Neuronal stem cell (in vitro differentiated cells): Measurements from ENCODE around the gene HOXA2.

ENCODE experiments used
- DNase-seq: peaks from one replicate; pipeline ENCODE4 v3.0.0-alpha.2; 2013; ENCODE audit warnings: low spot score
- H2AFZ ChIP-seq: one replicate; pipeline ENCODE4 v1.6.1; 2013; ENCODE audit warnings: mild to moderate bottlenecking, low read length, inconsistent platforms
- H2AK5ac ChIP-seq: 2 replicates; pipeline ENCODE4 v1.6.1; 2013; ENCODE audit warnings: low read depth, mild to moderate bottlenecking, inconsistent platforms, low read length, moderate library complexity, mixed read lengths
- H2BK120ac ChIP-seq: 2 replicates; pipeline ENCODE4 v1.6.1; 2013; ENCODE audit warnings: low read depth, mild to moderate bottlenecking, inconsistent platforms, low read length, moderate library complexity, mixed read lengths
- H2BK12ac ChIP-seq: one replicate; pipeline ENCODE4 v1.6.1; 2013; ENCODE audit warnings: low read length, inconsistent platforms
- H2BK15ac ChIP-seq: 2 replicates; pipeline ENCODE4 v1.6.1; 2013; ENCODE audit warnings: mild to moderate bottlenecking, low read length, inconsistent platforms, mixed read lengths
- H2BK5ac ChIP-seq: one replicate; pipeline ENCODE4 v1.6.1; 2013; ENCODE audit warnings: inconsistent platforms, mild to moderate bottlenecking, low read length, moderate library complexity
- H3K14ac ChIP-seq: one replicate; pipeline ENCODE4 v1.6.1; 2013; ENCODE audit warnings: low read length, inconsistent platforms
- H3K18ac ChIP-seq: 2 replicates; pipeline ENCODE4 v1.6.1; 2013; ENCODE audit warnings: low read length, inconsistent platforms
- H3K23ac ChIP-seq: 2 replicates; pipeline ENCODE4 v1.6.1; 2013; ENCODE audit warnings: low read depth, mild to moderate bottlenecking, mixed read lengths, low read length, inconsistent platforms; ENCODE audit not compliant: poor library complexity
- H3K27ac ChIP-seq: replicated peaks from 3 replicates; pipeline ENCODE4 v1.5.1; 2013; ENCODE audit warnings: low read length, inconsistent platforms
- H3K27me3 ChIP-seq, 3 experiments: 2 replicates each; pipeline ENCODE4 v1.6.1; 2013; ENCODE audit warnings: low read length in 3 of 3, mild to moderate bottlenecking in 2 of 3, inconsistent platforms in 1 of 3, low read depth in 1 of 3, mixed read lengths in 1 of 3, moderate library complexity in 1 of 3; ENCODE audit not compliant: control insufficient read depth in 3 of 3, insufficient read depth in 3 of 3
- H3K36me3 ChIP-seq, 2 donors: replicated peaks in 1 of 2; 2 replicates each; pipeline ENCODE4 v1.6.1; 2013; ENCODE audit warnings: low read length in 2 of 2; ENCODE audit not compliant: control insufficient read depth in 2 of 2, insufficient read depth in 2 of 2
- H3K4ac ChIP-seq: 2 replicates; pipeline ENCODE4 v1.6.1; 2013; ENCODE audit warnings: inconsistent platforms, mild to moderate bottlenecking, low read length, moderate library complexity
- H3K4me1 ChIP-seq, 2 donors: 1 replicate in 1 of 2; 2 replicates in 1 of 2; pipeline ENCODE4 v1.6.1; 2013; ENCODE audit warnings: low read length in 2 of 2, low read depth in 1 of 2; ENCODE audit not compliant: control insufficient read depth in 2 of 2, insufficient read depth in 1 of 2
- H3K4me2 ChIP-seq: one replicate; pipeline ENCODE4 v1.6.1; 2013; ENCODE audit warnings: mild to moderate bottlenecking, low read length, inconsistent platforms; ENCODE audit not compliant: insufficient read depth, poor library complexity, severe bottlenecking
- H3K4me3 ChIP-seq, 2 donors: 2 replicates each; pipeline ENCODE4 v1.5.1; 2013; ENCODE audit warnings: low read length in 2 of 2, mild to moderate bottlenecking in 2 of 2, inconsistent platforms in 1 of 2, moderate library complexity in 1 of 2
- H3K79me1 ChIP-seq: one replicate; pipeline ENCODE4 v1.6.1; 2013; ENCODE audit warnings: low read depth, mild to moderate bottlenecking, inconsistent platforms, low read length, moderate library complexity
- H3K9ac ChIP-seq: one replicate; pipeline ENCODE4 v1.6.1; 2013; ENCODE audit warnings: mild to moderate bottlenecking, low read depth, low read length, inconsistent platforms; ENCODE audit not compliant: poor library complexity
- H3K9me3 ChIP-seq, 2 donors: replicated peaks in 1 of 2; 2 replicates each; pipeline versions ENCODE3 to v1.6.1; 2013; ENCODE audit warnings: low read length in 2 of 2, mild to moderate bottlenecking in 2 of 2, inconsistent platforms in 1 of 2, low read depth in 1 of 2, mixed read lengths in 1 of 2, moderate library complexity in 1 of 2; ENCODE audit not compliant: control insufficient read depth in 2 of 2, insufficient read depth in 1 of 2
- H4K8ac ChIP-seq: one replicate; pipeline ENCODE4 v1.6.1; 2013; ENCODE audit warnings: low read depth, mild to moderate bottlenecking, inconsistent platforms, low read length, moderate library complexity
- H4K91ac ChIP-seq: one replicate; pipeline ENCODE4 v1.6.1; 2013; ENCODE audit warnings: low read length, low read depth, mild to moderate bottlenecking, inconsistent platforms; ENCODE audit not compliant: poor library complexity
- WGBS, 2 donors: extraction: QIAGEN DNeasy Blood & Tissue Kit; methylation state at CpG; one replicate each; pipeline ENCODE4 v1.1.7; 2013; ENCODE audit warnings: missing lambda C conversion rate in 2 of 2, mixed read lengths in 1 of 2; ENCODE audit not compliant: insufficient read length in 2 of 2, insufficient replicate concordance in 1 of 2; ENCODE audit errors: extremely low coverage in 2 of 2; 5-methylcytosine and 5-hydroxymethylcytosine counted together

Gene HOXA2

DNA sequence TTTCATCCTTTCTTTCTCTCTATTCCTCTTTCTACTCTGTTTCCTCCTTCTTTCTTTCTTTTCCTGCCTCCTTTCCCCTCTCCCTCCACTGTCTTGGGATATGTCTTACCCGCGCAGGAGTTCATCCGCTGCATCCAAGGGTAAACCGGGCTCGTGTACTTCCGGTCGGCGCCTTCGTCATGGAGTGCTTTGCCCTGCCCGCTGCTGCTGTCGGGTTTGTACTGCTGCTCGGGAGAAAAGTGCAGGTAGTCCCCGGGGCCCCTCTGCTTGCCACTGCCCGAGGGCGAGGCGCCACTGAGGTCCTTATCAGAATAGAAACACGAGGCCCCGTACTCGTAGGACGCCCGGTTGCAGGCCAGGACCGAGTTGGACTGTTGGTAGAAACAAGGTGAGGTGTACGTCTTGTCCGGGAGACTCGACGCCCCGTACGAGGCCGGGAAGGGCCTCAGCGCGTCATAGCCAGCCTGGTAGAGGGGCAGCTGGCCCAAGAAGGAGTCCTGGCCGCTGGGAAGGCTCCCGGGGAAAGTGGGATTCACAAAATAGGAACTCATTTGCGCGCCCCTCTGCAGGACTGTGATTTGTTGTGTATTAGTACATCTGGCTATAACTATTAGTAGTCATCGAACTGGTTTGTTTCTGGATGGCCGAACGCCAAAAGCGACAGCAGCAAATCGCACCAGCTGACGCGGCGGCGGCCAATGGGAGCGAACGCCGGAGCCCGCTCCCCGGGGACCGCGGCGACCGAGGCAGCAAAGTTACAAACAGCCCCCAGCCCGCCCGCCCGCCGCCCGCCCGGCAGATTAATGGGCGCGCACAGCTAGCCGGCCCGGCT is 44.9 kb upstream of the HOXA2 start, which contains the start of gene HOXA6:
HOXA6 (minus strand) TSS at position 576 of the 832 bp plus-strand sequence; CDS start at position 551, 25 bp downstream.
- Histone ChIP-seq H3K27me3 (peaks cover 72 to 99% (median 99%) of the 10 kb centered on the region in 3 experiments), H3K9me3 (peaks cover 3 to 28% of the 10 kb centered on the region in 2 donors), H3K4me2 (no peak within 1 kb of the TSS), H3K23ac (no peak within 1 kb of the TSS), H3K79me1 (no peaks in the 10 kb centered on the region), H3K4me3 (no peak within 1 kb of the TSS), H2AFZ (peak within 1 kb of the TSS; percentile 66), H3K4ac (no peak within 1 kb of the TSS), H3K9ac (no peak within 1 kb of the TSS), H2BK15ac (no peak within 1 kb of the TSS), H4K91ac (no peak within 1 kb of the TSS), H3K14ac (peak within 1 kb of the TSS; percentile 44), H4K8ac (peak within 1 kb of the TSS; percentile 1), H3K27ac (no peak within 1 kb of the TSS), H3K4me1 (no peaks in the 10 kb centered on the region), H2BK5ac (no peak within 1 kb of the TSS), H2AK5ac (no peak within 1 kb of the TSS), H2BK12ac (no peak within 1 kb of the TSS), H2BK120ac (no peak within 1 kb of the TSS), H3K18ac (no peak within 1 kb of the TSS), H3K36me3 (no peaks in the 10 kb centered on the region)
- WGBS, 2 donors: no CpG with 5 or more reads among the region's 63 CpGs
- DNase-seq: no peak

DNA sequence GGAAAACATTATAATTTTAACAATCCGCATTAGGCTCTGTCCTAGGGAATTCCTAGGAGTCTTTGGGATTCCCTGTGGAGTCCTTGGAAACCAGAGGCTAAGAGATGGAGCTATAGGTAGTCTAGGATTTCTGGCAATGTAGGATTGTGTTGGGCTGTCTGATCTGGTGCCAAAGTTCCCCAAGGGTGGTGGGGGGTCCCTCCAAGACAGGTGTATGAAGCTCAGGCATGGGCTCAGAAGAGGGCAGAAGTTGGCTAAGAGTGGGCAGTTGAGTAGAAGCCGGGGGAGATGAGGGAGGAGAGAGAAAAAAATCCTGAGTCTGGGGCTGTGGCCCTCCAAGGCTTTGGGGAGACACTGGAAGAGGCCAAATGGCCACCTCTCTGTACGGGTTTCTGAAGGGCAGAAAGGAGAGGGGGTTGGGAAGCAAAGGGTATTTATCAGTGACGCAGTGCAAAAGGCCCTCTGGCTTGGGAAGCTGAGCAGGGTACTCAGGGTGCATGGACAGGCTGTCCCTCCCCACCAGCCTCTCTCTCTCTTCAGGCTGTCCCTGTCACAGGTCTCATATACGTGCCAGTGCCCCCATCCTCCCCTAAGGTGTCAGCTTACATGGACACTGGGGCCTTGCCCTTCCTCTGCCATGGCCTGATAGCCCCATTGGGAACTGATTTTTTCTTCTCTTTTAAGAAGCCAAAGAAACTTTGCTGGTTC is 44.2 kb upstream of the HOXA2 start:
- Histone ChIP-seq H2AK5ac (no peak overlapping the region), H3K4me1 (no peaks in the 10 kb centered on the region), H3K79me1 (no peaks in the 10 kb centered on the region), H2BK12ac (no peak overlapping the region), H3K9ac (no peak overlapping the region), H3K14ac (peak overlapping the region; percentile 31), H3K27ac (no peak overlapping the region), H3K27me3 (peaks cover 72 to 99% (median 99%) of the 10 kb centered on the region in 3 experiments), H2BK15ac (no peak overlapping the region), H2AFZ (no peak overlapping the region), H3K23ac (no peak overlapping the region), H4K91ac (no peak overlapping the region), H3K9me3 (peaks cover 3 to 26% of the 10 kb centered on the region in 2 donors), H3K4me3 (no peak overlapping the region), H3K36me3 (no peaks in the 10 kb centered on the region), H3K18ac (no peak overlapping the region), H2BK120ac (no peak overlapping the region), H3K4me2 (no peak overlapping the region), H3K4ac (no peak overlapping the region), H4K8ac (no peak overlapping the region), H2BK5ac (no peak overlapping the region)
- DNase-seq: no peak
- WGBS, 2 donors: no CpG with 5 or more reads among the region's 5 CpGs

DNA sequence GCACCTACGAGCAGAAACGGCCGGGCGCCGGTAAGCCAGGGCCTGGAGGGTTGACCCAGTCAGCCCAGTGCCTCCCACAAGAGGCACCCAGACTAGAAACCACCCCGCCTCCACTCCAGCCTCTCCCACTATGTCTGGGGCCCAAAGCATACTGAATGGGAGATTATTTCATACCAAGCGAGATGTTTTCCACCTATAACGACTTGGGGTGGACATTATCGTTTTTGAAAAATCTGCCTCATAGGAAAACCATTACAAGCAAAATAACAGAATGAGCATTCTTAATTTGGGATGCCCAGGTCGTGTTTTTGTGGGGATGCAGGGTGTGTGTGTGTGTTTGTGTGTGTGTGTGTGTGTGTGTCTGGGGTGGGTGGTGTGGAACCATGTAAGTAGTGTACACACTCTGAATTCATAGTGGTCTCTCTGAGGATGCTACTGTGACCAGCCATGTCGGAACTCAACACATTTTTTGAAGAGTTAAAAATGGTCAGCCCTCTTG is 43.5 kb upstream of the HOXA2 start:
- no CpG with 5 or more reads among the region's 11 CpGs for WGBS, 2 donors

More for the DNA sequence above, 43.5 kb upstream of the HOXA2 start:
- Histone ChIP-seq H3K36me3 (no peaks in the 10 kb centered on the region), H2BK12ac (no peak overlapping the region), H3K27ac (no peak overlapping the region), H3K9me3 (peaks cover 3 to 21% of the 10 kb centered on the region in 2 donors), H4K91ac (no peak overlapping the region), H3K14ac (no peak overlapping the region), H2BK120ac (no peak overlapping the region), H3K79me1 (no peaks in the 10 kb centered on the region), H2AK5ac (no peak overlapping the region), H2BK5ac (no peak overlapping the region), H3K4me3 (no peak overlapping the region), H3K27me3 (peaks cover 67 to 99% (median 99%) of the 10 kb centered on the region in 3 experiments), H3K4ac (no peak overlapping the region), H3K4me1 (no peaks in the 10 kb centered on the region), H2AFZ (no peak overlapping the region), H3K9ac (no peak overlapping the region), H3K18ac (no peak overlapping the region), H4K8ac (peak overlapping the region; percentile 31), H2BK15ac (no peak overlapping the region), H3K23ac (peak overlapping the region; percentile 17), H3K4me2 (no peak overlapping the region)
- DNase-seq: no peak
